ENCODE data around the gene RNF213.
"Not testable (repeated sequence)": the region's sequence is repeated elsewhere in the genome, so short reads cannot be mapped to it uniquely, and the experiment has no call there.

The RNF213 gene

DNA sequence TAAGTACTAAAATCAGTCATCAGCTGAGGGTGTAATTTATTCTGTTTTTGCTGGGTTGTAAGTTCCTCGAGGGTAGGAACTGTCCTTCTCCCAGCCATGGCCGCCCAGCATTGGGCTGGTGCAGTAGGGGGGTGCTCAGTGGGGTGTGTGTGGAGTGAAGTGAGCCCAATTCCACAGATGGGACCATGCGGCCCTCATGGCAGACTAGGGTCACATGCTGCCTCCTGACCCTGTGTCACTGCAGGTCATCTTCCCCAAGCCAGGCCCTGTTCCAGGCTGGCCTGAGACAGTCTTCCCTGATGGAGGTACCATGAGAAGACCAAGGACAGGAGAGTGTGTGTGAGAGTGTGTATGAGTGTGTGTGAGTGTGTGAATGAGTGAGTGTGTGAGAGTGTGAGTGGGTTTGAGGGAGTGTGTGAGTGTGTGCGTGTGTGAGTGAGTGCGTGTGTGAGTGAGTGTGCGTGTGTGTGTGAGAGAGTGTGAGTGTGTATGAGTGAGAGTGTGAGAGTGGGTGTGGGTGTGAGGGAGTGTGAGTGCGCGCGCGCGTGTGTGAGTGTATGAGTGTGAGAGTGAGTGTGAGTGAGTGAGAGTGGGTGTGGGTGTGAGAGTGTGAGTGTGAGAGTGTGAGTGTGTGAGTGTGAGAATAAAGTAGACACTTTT, 36.7 kb upstream of the RNF213 start:
- DNase-seq (ENCODE audit: low read depth in 1 of 2, low spot score in 1 of 2), result no peak

DNA sequence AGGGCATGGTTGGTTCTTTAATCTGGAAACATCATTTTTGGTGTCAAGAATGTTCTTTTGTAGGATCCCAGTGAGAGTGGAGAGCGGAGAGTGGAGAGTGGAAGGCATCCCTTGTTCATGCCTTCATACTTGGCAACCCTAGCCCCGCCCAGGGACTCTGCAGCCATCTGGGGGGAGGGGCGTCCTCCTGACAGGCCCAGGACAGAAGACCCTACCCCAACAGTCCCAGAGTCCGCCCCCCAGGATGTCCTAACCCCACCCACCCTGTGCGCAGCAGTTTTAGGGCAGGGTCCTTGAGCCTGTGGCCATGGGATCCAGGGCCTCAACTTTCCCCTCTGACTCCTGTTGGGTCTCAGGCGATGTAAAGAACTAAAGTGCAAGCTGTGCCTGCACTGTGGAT, 36.0 kb upstream of the RNF213 start:
- DNase-seq (ENCODE audit: low read depth in 1 of 2, low spot score in 1 of 2), result no peak

DNA sequence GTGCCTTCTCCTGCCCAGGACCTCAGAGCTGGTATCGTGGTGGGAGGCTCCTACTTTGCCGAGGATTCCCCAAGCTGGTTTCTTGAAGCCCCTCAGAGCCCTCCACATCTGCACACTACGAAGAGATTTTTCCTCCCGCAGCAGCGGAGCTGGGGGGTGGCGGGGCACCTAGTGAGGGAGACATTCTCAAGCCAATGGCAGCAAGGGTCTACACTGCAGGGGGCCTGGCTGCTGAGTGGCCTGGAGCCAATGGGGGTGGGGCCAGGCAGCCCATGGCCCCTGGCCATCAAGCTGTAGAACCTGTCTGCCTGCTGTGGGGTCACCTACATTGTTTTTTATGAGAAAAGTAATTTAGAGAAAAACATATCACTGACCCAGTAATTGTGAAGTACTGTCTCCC, 35.4 kb upstream of the RNF213 start:
- DNase-seq (ENCODE audit: low read depth in 1 of 2, low spot score in 1 of 2), result no peak

DNA sequence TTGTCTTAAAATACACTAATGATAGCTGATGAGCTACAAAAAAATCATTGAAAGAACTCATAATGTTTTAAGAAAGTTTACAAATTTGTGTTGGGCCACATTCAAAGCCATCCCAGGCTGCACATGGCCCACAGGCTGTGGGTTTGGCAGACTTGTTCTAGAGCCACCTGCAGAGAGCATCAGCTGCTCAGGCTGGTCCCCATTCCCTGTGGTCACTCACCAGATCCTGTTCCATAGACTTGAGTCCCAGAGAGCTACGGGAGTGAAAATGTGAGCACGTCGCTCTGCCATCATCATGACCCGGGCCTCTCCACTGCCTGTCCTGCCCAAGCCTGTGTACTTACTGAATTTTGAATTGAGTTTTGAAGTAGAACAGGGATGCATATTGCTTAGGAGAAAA, 33.5 kb upstream of the RNF213 start:
- no peak for DNase-seq (ENCODE audit: low read depth in 1 of 2, low spot score in 1 of 2)

DNA sequence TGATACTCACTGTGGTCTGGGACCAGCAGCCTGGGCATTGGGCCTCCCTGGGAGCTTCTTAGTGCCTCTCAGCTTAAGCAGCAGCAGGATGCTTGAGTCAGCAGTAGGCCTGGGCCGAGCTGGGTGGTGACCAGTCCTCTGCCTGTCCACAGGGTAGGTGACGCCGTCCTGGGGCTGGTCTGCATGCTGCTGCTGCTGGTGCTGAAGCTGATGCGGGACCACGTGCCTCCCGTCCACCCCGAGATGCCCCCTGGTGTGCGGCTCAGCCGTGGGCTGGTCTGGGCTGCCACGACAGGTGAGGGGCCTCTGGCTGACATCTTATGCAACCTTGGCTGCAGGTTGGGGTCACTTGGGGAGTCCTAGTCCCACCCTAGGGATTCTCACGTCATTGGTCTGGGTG, 33.0 kb upstream of the RNF213 start:
- DNase-seq (ENCODE audit: low read depth in 1 of 2, low spot score in 1 of 2), result no peak

DNA sequence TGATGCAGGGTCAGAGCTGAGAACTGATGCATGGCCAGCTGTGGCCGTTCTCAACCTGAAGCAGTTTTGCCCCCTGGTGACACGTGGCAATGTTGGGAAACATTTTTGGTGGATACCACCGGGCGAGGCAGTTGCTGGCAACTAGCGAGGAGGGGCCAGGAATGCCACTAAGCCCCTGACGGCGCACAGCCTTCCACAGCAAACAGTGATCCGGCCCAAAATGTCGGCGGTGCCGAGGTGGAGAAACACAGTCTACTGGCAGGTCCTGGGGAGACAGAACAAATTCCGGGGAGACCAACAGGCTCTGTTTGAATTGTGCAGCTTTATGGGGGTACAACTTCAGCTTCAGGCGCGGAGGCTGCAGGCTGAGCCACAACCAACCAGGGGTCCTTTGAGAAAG, 32.2 kb upstream of the RNF213 start:
- DNase-seq (ENCODE audit: low read depth in 1 of 2, low spot score in 1 of 2), result no peak

DNA sequence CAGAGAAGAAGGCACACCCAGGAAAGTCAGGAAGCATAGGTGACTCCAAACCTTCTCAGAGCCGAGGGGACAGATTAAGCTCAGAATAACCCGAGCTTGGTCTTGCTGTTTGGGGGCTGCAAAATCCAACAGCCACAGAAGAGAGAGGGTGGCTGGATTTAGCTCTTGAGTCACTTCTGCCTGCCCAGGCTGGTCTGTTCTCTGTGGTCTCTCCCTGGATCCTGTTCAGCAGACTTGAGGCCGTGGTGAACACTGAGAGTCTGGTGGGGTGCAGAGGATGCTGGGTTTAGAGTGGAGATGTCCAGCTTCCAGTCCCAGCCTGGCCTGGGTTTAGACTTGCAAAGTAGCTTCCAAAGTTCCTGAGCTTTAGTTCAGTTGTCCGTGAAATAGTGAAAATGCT, 31.6 kb upstream of the RNF213 start:
- no peak for DNase-seq (ENCODE audit: low read depth in 1 of 2, low spot score in 1 of 2)

DNA sequence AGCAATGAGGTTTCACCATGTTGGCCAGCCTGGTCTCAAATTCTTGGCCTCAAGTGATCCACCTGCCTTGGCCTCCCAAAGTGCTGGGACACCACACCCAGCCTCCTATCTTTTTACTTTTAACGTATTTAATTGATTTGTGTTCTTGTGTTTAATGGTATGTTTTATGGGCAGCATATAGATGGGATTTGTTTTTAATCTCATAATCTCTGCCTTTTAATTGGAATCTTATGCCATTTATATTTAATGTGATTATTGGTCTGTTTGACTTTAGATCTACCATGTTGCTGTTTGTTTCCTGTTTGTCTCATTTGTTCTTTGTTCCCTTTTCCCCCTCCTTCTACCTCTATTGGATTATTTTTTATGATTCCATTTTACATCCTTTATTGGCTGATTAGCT, 28.2 kb upstream of the RNF213 start:
- no peak for DNase-seq (ENCODE audit: low read depth in 1 of 2, low spot score in 1 of 2)

DNA sequence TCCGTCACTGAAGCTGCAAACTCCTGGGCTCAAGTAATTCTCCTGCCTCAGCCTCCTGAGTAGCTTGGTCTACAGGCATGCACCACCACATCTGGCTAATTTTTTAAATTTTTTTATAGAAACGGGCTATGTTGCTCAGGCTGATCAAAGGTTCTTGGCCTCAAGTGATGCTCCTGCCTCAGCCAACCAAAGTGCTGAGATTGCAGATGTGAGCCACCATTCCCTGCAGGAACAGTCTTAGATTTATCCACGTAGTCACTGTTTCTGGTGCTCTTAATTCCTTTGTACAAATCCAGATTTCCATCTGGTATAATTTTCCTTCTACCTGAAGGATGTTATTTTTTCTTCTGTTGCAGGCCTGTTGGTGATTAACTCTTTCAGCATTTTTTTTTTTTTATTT, 27.4 kb upstream of the RNF213 start:
- no peak for DNase-seq (ENCODE audit: low read depth in 1 of 2, low spot score in 1 of 2)

DNA sequence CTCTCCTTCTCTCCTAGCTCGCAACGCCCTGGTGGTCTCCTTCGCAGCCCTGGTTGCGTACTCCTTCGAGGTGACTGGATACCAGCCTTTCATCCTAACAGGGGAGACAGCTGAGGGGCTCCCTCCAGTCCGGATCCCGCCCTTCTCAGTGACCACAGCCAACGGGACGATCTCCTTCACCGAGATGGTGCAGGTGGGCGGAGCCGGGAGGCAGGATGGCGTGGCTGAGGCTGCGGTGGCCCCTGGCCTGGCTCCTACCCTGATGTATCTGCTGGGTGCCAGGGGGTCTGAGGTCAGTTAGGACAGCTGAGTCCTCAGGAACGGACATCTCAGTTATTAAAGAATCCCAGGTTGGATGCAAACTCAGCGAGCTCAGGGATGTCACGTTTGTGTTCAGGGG, 23.7 kb upstream of the RNF213 start:
- no peak for DNase-seq (ENCODE audit: low read depth in 1 of 2, low spot score in 1 of 2)

DNA sequence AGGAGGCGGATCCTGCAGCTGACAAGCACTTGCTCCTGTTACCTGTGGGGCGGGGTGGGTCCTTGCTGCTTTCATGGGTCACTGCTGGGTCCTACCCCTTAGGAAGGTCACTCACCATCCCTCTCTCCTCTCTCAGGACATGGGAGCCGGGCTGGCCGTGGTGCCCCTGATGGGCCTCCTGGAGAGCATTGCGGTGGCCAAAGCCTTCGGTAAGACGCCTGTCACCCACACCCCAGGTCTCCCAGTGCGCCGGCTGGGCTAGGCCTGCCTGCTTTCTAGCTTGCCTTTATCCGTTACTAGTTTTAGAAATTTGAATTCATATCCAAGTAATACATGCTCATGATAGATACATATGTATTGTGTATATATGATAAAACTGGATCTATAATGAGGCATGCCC, 23.3 kb upstream of the RNF213 start:
- no peak for DNase-seq (ENCODE audit: low read depth in 1 of 2, low spot score in 1 of 2)

DNA sequence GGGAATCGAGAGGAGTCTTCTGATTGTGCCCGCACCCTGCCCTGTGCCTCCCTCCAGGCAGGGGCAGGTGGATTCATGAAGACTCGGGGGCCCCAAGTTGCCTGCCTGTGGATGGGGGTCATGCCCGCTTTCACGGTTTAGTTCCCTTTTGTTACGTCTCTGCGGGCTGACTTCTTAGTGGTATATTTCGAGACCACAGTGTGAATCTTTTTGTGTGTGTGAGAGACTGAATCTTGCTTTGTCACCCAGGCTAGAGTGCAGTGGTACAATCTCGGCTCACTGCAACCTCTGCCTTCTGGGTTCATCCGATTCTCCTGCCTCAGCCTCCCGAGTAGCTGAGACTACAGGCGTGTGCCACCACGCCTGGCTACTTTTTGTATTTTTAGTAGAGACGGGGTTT, 18.1 kb upstream of the RNF213 start:
- DNase-seq (ENCODE audit: low read depth in 1 of 2, low spot score in 1 of 2), result no peak

DNA sequence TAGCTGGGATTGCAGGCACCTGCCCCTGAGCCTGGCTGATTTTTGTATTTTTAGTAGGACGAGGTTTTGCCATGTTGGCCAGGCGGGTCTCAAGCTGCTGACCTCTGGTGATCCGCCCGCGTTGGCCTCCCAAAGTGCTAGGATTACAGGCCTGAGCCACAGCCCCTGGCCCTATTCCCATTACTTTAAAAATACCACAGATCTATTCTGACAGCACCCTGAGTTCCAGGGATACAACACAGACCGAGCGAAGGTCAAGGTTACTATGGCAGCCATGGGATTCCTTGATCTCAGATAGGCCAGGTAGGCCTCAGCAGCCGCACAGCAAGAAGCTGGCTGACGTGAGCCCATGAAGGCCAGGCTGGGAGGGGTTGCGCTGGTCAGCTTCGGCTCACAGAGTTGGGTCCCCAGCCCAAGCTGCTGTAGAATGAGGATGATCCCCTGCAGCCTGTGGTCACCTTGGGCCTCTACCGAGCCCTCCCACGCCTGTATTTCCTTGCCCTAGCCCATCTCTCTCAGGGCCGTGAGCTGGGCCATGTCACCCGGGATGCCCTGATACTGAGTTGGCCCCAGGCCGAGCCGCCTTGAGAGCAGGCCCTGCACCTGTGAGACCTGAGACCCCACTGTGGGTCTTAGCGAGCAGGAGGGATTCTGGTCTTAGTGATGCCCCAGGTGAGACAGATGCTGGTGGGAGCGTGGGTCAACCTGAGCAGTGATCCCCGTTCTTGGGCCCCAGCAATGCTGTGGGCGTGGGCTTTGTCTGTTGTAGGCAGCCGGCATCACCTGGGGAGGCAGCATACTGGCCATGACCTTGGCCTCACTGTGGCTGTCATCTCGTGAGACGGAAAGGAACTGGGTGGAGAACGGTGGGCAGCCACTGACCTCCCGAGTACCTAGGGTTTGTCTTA, 16.9 kb upstream of the RNF213 start:
- no peak for DNase-seq (ENCODE audit: low read depth in 1 of 2, low spot score in 1 of 2)

DNA sequence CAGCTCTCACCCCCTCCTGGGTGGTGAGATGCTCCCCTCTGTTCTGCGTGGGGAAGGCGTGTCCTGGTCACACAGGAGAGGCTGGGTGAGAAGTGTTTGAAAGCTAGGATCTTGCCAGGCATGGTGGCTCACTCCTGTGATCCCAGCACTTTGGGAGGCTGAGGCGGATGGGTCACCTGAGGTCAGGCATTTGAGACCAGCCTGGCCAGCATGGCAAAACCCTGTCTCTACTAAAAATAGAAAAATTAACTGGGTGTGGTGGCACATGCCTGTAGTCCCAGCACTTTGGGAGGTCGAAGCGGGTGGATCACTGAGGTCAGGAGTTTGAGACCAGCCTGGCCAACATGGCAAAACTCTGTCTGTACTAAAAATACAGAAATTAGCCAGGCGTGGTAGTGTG, 16.2 kb upstream of the RNF213 start:
- not testable (repeated sequence) for DNase-seq (ENCODE audit: low read depth in 1 of 2, low spot score in 1 of 2)

DNA sequence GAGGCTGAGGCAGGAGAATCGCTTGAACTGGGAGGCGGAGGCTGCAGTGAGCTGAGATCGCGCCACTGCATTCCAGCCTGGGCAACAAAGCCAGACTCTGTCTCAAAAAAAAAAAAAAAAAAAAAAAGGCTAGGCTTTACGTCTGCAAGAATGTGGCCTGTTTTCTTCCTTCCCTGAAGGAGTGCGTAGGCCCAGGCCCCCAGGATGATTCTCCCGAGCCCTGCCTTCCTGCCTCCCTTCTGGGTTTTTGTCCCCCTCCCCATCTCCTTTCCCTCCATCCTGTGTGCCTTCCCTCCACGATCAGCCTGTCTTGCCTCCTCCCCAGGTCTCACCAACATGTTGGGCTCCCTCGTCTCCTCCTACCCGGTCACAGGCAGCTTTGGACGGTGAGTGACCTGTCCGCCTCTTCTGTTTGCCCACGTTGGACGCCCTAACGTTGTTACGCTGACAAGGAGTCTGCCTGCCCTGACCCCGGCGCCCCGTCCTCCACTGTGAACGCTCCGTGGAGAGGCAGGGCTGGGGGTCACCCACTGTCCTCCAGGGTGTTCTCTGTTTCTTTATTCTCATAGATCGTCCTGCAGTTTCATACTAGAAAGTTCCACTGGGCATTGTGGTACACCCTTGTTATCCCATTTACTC, 15.7 kb upstream of the RNF213 start:
- DNase-seq (ENCODE audit: low read depth in 1 of 2, low spot score in 1 of 2), result no peak

DNA sequence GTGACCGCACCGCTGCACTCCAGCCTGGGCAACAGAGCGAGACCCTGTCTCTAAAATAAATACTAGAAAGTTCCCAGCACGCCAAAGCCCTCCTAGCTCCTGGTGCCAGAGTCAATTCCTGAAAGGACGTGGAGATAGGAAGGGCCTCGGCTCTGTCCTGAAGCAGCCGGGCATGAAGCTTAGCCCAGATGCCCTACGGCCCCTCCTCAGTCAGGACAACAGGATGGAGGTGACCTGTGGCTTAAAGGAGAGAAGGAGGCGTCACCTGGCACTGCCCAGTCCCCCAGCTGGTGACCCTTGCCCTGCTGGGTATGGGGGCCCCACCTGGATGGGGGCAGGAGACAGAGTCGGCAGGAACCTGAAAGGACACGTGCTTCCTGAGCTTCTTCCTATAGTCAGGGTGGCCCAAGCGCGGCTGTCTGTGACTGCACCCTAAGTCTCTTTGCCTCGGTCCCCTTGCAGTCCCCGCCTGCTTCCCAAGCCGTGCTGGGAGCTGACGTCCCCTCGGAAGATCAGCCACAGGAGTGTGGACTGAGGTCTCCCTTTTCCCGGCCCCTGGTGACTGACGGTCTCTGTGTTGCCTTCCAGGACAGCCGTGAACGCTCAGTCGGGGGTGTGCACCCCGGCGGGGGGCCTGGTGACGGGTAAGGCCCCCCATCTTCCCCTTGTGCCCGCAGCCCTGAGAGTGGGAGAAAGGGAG, 14.9 kb upstream of the RNF213 start:
- DNase-seq (ENCODE audit: low read depth in 1 of 2, low spot score in 1 of 2), result no peak

DNA sequence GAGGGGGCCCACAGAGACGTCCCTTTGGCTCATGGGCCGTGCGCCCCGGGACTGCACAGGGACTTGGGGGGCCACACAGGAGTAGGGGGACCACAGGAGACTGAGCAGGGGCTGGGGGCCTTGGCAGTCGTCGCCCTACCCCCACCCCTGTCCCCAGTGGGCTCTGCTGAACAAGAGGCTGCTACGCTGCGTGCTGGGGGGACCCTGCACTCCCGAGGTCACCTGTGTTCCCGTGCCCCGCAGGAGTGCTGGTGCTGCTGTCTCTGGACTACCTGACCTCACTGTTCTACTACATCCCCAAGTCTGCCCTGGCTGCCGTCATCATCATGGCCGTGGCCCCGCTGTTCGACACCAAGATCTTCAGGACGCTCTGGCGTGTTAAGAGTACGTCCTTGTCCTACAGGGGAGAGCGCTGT, 14.4 kb upstream of the RNF213 start:
- no peak for DNase-seq (ENCODE audit: low read depth in 1 of 2, low spot score in 1 of 2)

DNA sequence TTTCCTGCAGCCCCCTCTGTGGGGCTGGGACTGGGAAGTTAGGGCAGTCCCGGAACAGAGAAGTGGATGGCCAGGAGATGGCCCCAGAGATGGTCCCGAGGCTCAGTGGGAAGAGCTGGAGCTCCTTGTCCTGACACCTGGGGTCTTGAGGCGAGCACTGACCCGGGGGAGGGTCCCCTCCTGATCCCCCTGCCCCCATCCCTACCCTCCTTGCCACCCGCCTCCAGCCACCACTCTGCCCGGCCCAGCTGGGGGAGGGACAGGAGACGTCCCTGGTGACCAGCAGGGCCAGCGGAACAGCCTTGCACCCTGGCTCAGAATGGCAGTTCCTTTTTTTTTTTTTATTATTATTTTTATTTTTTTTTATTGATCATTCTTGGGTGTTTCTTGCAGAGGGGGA, 13.9 kb upstream of the RNF213 start:
- DNase-seq (ENCODE audit: low read depth in 1 of 2, low spot score in 1 of 2), result no peak

DNA sequence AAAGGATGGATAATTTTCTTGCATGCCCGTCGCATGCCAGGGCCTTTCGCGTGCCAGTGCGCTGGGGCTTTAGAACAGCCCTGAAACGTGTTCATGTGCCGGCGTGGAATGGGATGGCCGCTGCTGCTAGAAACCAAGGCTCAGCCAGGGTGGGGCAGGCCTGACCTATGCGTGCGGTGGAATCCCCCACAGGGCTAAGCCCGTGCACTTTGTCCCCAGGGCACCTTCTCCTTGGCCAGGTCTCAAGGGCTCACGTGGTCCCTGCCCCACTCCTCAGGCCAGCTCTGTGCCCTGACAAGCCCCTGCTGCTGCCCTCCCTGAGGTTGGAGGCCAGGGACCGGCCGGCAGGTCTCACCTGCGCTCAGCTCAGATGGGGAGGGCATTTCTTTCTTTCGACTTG, 13.1 kb upstream of the RNF213 start:
- no peak for DNase-seq (ENCODE audit: low read depth in 1 of 2, low spot score in 1 of 2)

DNA sequence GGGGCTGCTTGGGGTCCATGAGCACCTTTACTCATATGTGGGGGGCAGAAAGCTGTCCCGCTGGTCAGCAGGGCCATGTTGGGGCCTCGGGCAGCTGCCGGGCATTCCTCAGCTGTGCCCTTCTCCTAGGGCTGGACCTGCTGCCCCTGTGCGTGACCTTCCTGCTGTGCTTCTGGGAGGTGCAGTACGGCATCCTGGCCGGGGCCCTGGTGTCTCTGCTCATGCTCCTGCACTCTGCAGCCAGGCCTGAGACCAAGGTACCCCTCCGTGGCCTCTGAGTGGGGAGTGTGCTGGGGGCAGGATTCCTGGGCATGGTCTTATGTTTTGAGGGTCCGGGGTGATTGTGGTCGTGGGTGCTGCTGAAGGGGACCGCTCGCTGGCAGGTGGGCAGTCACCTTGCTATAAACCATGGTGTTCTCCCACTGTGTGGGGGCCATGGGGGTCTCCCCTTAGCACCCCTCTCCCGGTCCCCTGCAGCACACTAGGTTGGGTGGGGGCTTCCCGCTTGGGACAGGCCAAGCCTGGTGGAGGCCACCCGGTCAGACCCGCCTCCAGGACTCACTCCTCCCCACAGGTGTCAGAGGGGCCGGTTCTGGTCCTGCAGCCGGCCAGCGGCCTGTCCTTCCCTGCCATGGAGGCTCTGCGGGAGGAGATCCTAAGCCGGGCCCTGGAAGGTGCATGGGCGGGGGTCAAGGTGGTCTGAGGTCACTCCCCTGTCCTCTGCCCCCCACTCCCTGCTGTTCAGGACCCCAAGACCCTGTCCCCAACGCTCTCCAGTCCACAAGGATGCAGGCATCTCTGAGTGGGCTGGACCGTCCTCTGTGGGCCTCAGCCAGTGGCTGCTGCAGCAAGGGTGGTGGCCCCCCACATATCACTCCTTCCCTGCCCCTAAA, 12.4 kb upstream of the RNF213 start:
- DNase-seq (ENCODE audit: low read depth in 1 of 2, low spot score in 1 of 2), result no peak
